Lower lobe of right lung (tissue), 2 donors: ENCODE data around the gene PCCA. TPM values are rescaled to one million over a fixed set of nuclear protein-coding genes. Genes with fewer than 3 reads are reported as not detected.
"Not testable (repeated sequence)": the region's sequence is repeated elsewhere in the genome, so short reads cannot be mapped to it uniquely, and the experiment has no call there.

ENCODE experiments used
- ATAC-seq, 2 donors: fragments of 200-7000 bp; cut with Tn5 transposase; one replicate each; pipeline ENCODE4 v1.9.1; 2020 to 2022; ENCODE audit warnings: mild to moderate bottlenecking in 2 of 2, moderate library complexity in 2 of 2
- DNase-seq: peaks from one replicate; pipeline ENCODE4 v3.0.0-alpha.2; 2020
- H3K27ac ChIP-seq: fragments of 200-600 bp; one replicate; pipeline ENCODE4 v1.8.0; 2022
- H3K27me3 ChIP-seq: fragments of 200-600 bp; one replicate; pipeline ENCODE4 v1.8.0; 2022; ENCODE audit warnings: low read depth
- H3K36me3 ChIP-seq: fragments of 200-600 bp; one replicate; pipeline ENCODE4 v1.8.0; 2022; ENCODE audit warnings: mild to moderate bottlenecking
- H3K4me1 ChIP-seq: fragments of 200-600 bp; one replicate; pipeline ENCODE4 v1.8.0; 2022
- H3K4me3 ChIP-seq: fragments of 200-600 bp; one replicate; pipeline ENCODE4 v1.8.0; 2022; ENCODE audit warnings: mild to moderate bottlenecking
- H3K9me3 ChIP-seq: fragments of 200-600 bp; one replicate; pipeline ENCODE4 v1.8.0; 2022
- CTCF ChIP-seq: fragments of 200-600 bp; IDR thresholded peaks from one replicate; pipeline ENCODE4 v1.8.0; 2022; ENCODE audit warnings: antibody characterized with exemption, mild to moderate bottlenecking
- intact Hi-C: fragments of 100-400 bp; cut with DNase I; formaldehyde crosslinking; loops from one replicate; pipeline ENCODE4 v1.11.0; 2022
- total RNA-seq: library from RNA; stranded (reverse); fragmentation: NEBNext Ultra II Directional; extraction: Animal tissue kit (Norgen Biotek cat#: 25700); gene quantifications from one replicate; pipeline ENCODE4 v1.2.1, GENCODE V29; 2021
- donor health status: DM: no; HTN: yes; CAD: no; lungs with severe emphysema.

The PCCA gene
- total RNA-seq, 1 donor from 2014 or later: 37.8 TPM

- no peaks in the 10 kb centered on the region for H3K36me3 ChIP-seq
- intact Hi-C loops: no loop called here
- no peak for TF ChIP-seq CTCF
- H3K4me1 ChIP-seq: peaks cover 12% of the 10 kb centered on the region
- H3K9me3 ChIP-seq: no peaks in the 10 kb centered on the region
- no peaks in the 10 kb centered on the region for H3K27me3 ChIP-seq
- ATAC-seq (no peak), DNase-seq (no peak)
- H3K4me3 ChIP-seq: no peak overlapping the region
- H3K27ac ChIP-seq: no peak overlapping the region
Measured at GRCh38 chr13:100130930-100131511, 42.1 kb downstream of the PCCA start.

- Histone ChIP-seq H3K4me1 (peaks cover 12% of the 10 kb centered on the region), H3K4me3 (no peak overlapping the region), H3K36me3 (no peaks in the 10 kb centered on the region), H3K9me3 (no peaks in the 10 kb centered on the region), H3K27me3 (no peaks in the 10 kb centered on the region), H3K27ac (no peak overlapping the region)
- intact Hi-C loops: no loop called here
- ATAC-seq (no peak), DNase-seq (no peak)
- TF ChIP-seq CTCF: no peak
Measured at GRCh38 chr13:100131863-100132574, 43.1 kb downstream of the PCCA start.

- TF ChIP-seq CTCF: no peak
- Histone ChIP-seq H3K4me1 (no peaks in the 10 kb centered on the region), H3K36me3 (no peaks in the 10 kb centered on the region), H3K27ac (no peak overlapping the region), H3K4me3 (no peak overlapping the region), H3K27me3 (no peaks in the 10 kb centered on the region), H3K9me3 (no peaks in the 10 kb centered on the region)
- intact Hi-C loops: no loop called here
- ATAC-seq (no peak), DNase-seq (no peak)
Measured at GRCh38 chr13:100138859-100139491, 50.1 kb downstream of the PCCA start.

GRCh38 chr13:100139817-100140216 lies 50.9 kb downstream of the PCCA start:
- ATAC-seq: no peak
- no peak for DNase-seq
- H3K27ac ChIP-seq: no peak overlapping the region
- H3K4me3 ChIP-seq: no peak overlapping the region
- intact Hi-C loops: no loop called here
- H3K4me1 ChIP-seq: no peaks in the 10 kb centered on the region
- H3K36me3 ChIP-seq: peaks cover 3% of the 10 kb centered on the region
- no peaks in the 10 kb centered on the region for H3K27me3 ChIP-seq
- TF ChIP-seq CTCF: no peak
- H3K9me3 ChIP-seq: no peaks in the 10 kb centered on the region

- DNase-seq (no peak), ATAC-seq (no peak)
- Histone ChIP-seq H3K27me3 (no peaks in the 10 kb centered on the region), H3K4me1 (no peaks in the 10 kb centered on the region), H3K27ac (no peak overlapping the region), H3K4me3 (no peak overlapping the region), H3K36me3 (peaks cover 7% of the 10 kb centered on the region), H3K9me3 (no peaks in the 10 kb centered on the region)
- TF ChIP-seq CTCF: no peak
- intact Hi-C loops: no loop called here
Measured at GRCh38 chr13:100140441-100140840, 51.5 kb downstream of the PCCA start.

GRCh38 chr13:100141461-100141961 lies 52.6 kb downstream of the PCCA start:
- H3K4me3 ChIP-seq, H3K4me1 ChIP-seq, H3K9me3 ChIP-seq, DNase-seq, H3K36me3 ChIP-seq, H3K27me3 ChIP-seq, ATAC-seq, H3K27ac ChIP-seq, intact Hi-C loops: not testable (repeated sequence)
